ENCODE results near the gene SPATS2L.

- no peak for TF ChIP-seq MEIS1 (CRISPR knock-in tag; IDR thresholded peaks at IDR 0.05; ENCODE audit: borderline replicate concordance)
- TF ChIP-seq, protein P1, sequence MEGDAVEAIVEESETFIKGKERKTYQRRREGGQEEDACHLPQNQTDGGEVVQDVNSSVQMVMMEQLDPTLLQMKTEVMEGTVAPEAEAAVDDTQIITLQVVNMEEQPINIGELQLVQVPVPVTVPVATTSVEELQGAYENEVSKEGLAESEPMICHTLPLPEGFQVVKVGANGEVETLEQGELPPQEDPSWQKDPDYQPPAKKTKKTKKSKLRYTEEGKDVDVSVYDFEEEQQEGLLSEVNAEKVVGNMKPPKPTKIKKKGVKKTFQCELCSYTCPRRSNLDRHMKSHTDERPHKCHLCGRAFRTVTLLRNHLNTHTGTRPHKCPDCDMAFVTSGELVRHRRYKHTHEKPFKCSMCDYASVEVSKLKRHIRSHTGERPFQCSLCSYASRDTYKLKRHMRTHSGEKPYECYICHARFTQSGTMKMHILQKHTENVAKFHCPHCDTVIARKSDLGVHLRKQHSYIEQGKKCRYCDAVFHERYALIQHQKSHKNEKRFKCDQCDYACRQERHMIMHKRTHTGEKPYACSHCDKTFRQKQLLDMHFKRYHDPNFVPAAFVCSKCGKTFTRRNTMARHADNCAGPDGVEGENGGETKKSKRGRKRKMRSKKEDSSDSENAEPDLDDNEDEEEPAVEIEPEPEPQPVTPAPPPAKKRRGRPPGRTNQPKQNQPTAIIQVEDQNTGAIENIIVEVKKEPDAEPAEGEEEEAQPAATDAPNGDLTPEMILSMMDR (tag by site-specific recombination; IDR thresholded peaks at IDR 0.05): no peak
- no peak for TF ChIP-seq ZNF510 (tag by site-specific recombination; IDR thresholded peaks at IDR 0.05; ENCODE audit: insufficient replicate concordance)
- TF ChIP-seq ZBTB20 (tag by site-specific recombination; IDR thresholded peaks at IDR 0.05): no peak
- no peak for TF ChIP-seq ZFHX2 (tag by site-specific recombination; conservative IDR thresholded peaks at IDR 0.05)
- no peak for TF ChIP-seq ZNF112 (tag by site-specific recombination; IDR thresholded peaks at IDR 0.05)
These were observed 3.4 kb upstream of the SPATS2L start for GRCh38 chr2:200302940-200303727.

Measured in HEK293 (cell line).